Renal pelvis (tissue), 4 donors: Measurements from ENCODE around the gene LCE3B. TPM values are rescaled to one million over a fixed set of nuclear protein-coding genes. Genes with fewer than 3 reads are reported as not detected.

Experiments
- DNase-seq: peaks from one replicate; pipeline ENCODE4 v3.0.0-alpha.2; 2013
- polyA plus RNA-seq, 3 donors: library from polyadenylated mRNA; unstranded; fragments of 120-200 nt; gene quantifications; one replicate each; pipeline ENCODE4 v1.2.1, GENCODE V29; 2013; ENCODE audit not compliant: insufficient read length in 3 of 3

Gene LCE3B
- polyA plus RNA-seq, 3 donors, result not detected

- no peak for DNase-seq
These were observed 44.1 kb downstream of the LCE3B start for GRCh38 chr1:152657677-152658076.

GRCh38 chr1:152658649-152659048 is 45.0 kb downstream of the LCE3B start:
- no peak for DNase-seq

GRCh38 chr1:152663098-152663497 is 49.5 kb downstream of the LCE3B start, which contains the start of gene LCE2D:
Gene LCE2D (plus strand): TSS chr1:152663380. CDS start chr1:152664106, 726 bp downstream.
- no peak for DNase-seq

Other genes starting within 250 kb of the LCE3B start
- gene CRNN, start 199.5 kb upstream of the LCE3B start, polyA plus RNA-seq, result not detected
- not detected for gene LCE5A, start 103.0 kb upstream of the LCE3B start, polyA plus RNA-seq
- not detected for gene CRCT1, start 99.3 kb upstream of the LCE3B start, polyA plus RNA-seq
- not detected for gene LCE3E, start 47.0 kb upstream of the LCE3B start, polyA plus RNA-seq
- gene LCE3D, start 33.3 kb upstream of the LCE3B start, polyA plus RNA-seq, result not detected
- not detected for gene LCE3C, start 13.6 kb upstream of the LCE3B start, polyA plus RNA-seq
- gene LCE3A, start 9.3 kb downstream of the LCE3B start, polyA plus RNA-seq, result not detected
- gene LCE2D, start 49.6 kb downstream of the LCE3B start, polyA plus RNA-seq, result not detected
- gene LCE2C, start 61.5 kb downstream of the LCE3B start, polyA plus RNA-seq, result not detected
- gene LCE2B, start 72.3 kb downstream of the LCE3B start, polyA plus RNA-seq, result not detected
- not detected for gene LCE2A, start 84.5 kb downstream of the LCE3B start, polyA plus RNA-seq
- gene LCE4A, start 94.3 kb downstream of the LCE3B start, polyA plus RNA-seq, result not detected
- gene KPRP, start 144.2 kb downstream of the LCE3B start, polyA plus RNA-seq, result not detected
- not detected for gene LCE1F, start 161.3 kb downstream of the LCE3B start, polyA plus RNA-seq
- not detected for gene LCE1E, start 172.4 kb downstream of the LCE3B start, polyA plus RNA-seq
- gene LCE1D, start 182.9 kb downstream of the LCE3B start, polyA plus RNA-seq, result not detected
- gene LCE1C, start 192.8 kb downstream of the LCE3B start, polyA plus RNA-seq, result not detected
- gene LCE1B, start 198.2 kb downstream of the LCE3B start, polyA plus RNA-seq, result not detected
- gene LCE1A, start 213.7 kb downstream of the LCE3B start, polyA plus RNA-seq, result not detected
- gene LCE6A, start 229.0 kb downstream of the LCE3B start, polyA plus RNA-seq, result not detected
- gene LCE7A, start 246.2 kb downstream of the LCE3B start, polyA plus RNA-seq, result not detected